Activated T-helper 2 cell treated with anti-CD3 and anti-CD28 coated beads, Interferon-gamma antibody, Interleukin-2, Interleukin-4, amounts not matched to agents 10 μg/mL and 5 μg/mL and 100 μg/mL, durations not matched to agents 14 hours and 24 hours and 36 hours (primary cell): Measurements from ENCODE around the gene TNIP1. TPM values are rescaled to one million over a fixed set of nuclear protein-coding genes. Genes with fewer than 3 reads are reported as not detected.

Experiments
- DNase-seq: peaks from one replicate; pipeline ENCODE4 v3.0.0; 2021; ENCODE audit warnings: low spot score
- H3K27ac Mint-ChIP-seq: one replicate; pipeline ENCODE4 v1.8.0; 2021; ENCODE audit warnings: mixed read lengths
- H3K27me3 Mint-ChIP-seq: one replicate; pipeline ENCODE4 v1.8.0; 2021; ENCODE audit warnings: low read depth, mixed read lengths
- H3K36me3 Mint-ChIP-seq: one replicate; pipeline ENCODE4 v1.8.0; 2021; ENCODE audit warnings: low read depth, mixed read lengths
- H3K4me1 Mint-ChIP-seq: one replicate; pipeline ENCODE4 v1.8.0; 2021; ENCODE audit warnings: low read depth, mixed read lengths
- H3K4me3 Mint-ChIP-seq: one replicate; pipeline ENCODE4 v1.8.0; 2021; ENCODE audit warnings: low read depth, mild to moderate bottlenecking, moderate library complexity, mixed read lengths
- H3K9me3 Mint-ChIP-seq: one replicate; pipeline ENCODE4 v1.8.0; 2021; ENCODE audit warnings: mixed read lengths
- intact Hi-C: fragments of 100-400 bp; cut with micrococcal nuclease; formaldehyde crosslinking; loops from one replicate; pipeline ENCODE4 v1.15.1; 2023
- total RNA-seq: library from RNA; stranded (reverse); gene quantifications from 2 replicates; pipeline ENCODE4 v1.2.3, GENCODE V29; 2022

The TNIP1 gene
- 473 and 477 TPM in 2 replicates for total RNA-seq

- H3K4me3 Mint-ChIP-seq, result peak within 1 kb of the TSS; percentile 99
- H3K27ac Mint-ChIP-seq, result peak within 1 kb of the TSS; percentile 87
- H3K4me1 Mint-ChIP-seq, result peaks cover 76% of the 10 kb centered on the region
- H3K36me3 Mint-ChIP-seq, result peaks cover 86% of the 10 kb centered on the region
- DNase-seq, result peak; percentile 93
- H3K27me3 Mint-ChIP-seq, result no peaks in the 10 kb centered on the region
- no peaks in the 10 kb centered on the region for H3K9me3 Mint-ChIP-seq
- intact Hi-C loops, result loop anchor here (1.0 to 10.0 kb wide), 4 partner anchors 74 to 694 kb away; partner anchors contain the start of genes G3BP1 and GM2A
These were observed at the start of gene TNIP1 for GRCh38 chr5:151080613-151081430. Gene TNIP1 (minus strand): TSS chr5:151081034. CDS start chr5:151065095, 15,939 bp downstream.

DNA sequence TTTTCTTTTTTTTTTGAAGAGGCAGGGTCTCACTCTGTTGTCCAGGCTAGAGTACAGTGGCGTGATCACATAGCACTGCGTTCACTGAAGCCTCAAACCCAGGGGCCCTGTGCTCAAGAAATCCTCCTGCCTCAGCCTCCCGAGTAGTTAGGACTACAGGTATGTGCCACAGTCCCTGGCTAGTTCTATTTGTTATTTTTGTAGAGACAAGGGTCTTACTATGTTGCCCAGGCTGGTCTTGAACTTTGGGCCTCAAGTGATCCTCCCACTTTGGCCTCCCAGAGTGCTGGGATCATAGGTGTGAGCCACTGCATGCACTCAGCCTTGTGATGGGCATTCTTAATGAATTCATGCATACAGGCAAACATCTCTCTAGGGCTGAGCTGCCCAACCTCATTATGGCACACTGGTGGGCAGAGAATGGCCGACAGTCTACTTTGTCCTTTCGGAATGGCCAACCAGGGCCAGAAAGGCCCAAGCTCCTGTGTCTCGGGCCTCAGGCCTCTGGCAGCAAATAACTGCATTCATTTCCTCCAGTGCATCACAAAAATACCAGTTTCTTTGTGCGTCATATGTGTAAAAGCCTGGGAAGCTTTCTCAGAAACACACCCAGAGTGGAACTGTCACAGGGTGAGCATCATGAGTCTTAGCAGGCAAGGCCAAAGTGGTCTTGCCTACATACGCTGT is 49.5 kb upstream of the TNIP1 start:
- Mint-ChIP-seq H3K27ac (no peak overlapping the region), H3K36me3 (peaks cover 95% of the 10 kb centered on the region), H3K9me3 (no peaks in the 10 kb centered on the region), H3K4me1 (peaks cover 47% of the 10 kb centered on the region), H3K4me3 (no peak overlapping the region), H3K27me3 (no peaks in the 10 kb centered on the region)
- intact Hi-C loops, result no loop called here
- DNase-seq, result no peak

- Mint-ChIP-seq H3K27me3 (no peaks in the 10 kb centered on the region), H3K36me3 (peaks cover 94% of the 10 kb centered on the region), H3K4me1 (peaks cover 53% of the 10 kb centered on the region), H3K4me3 (no peak overlapping the region), H3K9me3 (no peaks in the 10 kb centered on the region), H3K27ac (no peak overlapping the region)
- DNase-seq, result no peak
- intact Hi-C loops, result no loop called here
These were observed 48.0 kb upstream of the TNIP1 start for GRCh38 chr5:151128817-151129216.

- DNase-seq, result no peak
- H3K4me3 Mint-ChIP-seq, result no peak overlapping the region
- intact Hi-C loops, result no loop called here
- peaks cover 93% of the 10 kb centered on the region for H3K36me3 Mint-ChIP-seq
- no peaks in the 10 kb centered on the region for H3K9me3 Mint-ChIP-seq
- peaks cover 53% of the 10 kb centered on the region for H3K4me1 Mint-ChIP-seq
- H3K27me3 Mint-ChIP-seq, result no peaks in the 10 kb centered on the region
- H3K27ac Mint-ChIP-seq, result peak overlapping the region; percentile 11
These were observed 47.1 kb upstream of the TNIP1 start for GRCh38 chr5:151127926-151128325.

DNA sequence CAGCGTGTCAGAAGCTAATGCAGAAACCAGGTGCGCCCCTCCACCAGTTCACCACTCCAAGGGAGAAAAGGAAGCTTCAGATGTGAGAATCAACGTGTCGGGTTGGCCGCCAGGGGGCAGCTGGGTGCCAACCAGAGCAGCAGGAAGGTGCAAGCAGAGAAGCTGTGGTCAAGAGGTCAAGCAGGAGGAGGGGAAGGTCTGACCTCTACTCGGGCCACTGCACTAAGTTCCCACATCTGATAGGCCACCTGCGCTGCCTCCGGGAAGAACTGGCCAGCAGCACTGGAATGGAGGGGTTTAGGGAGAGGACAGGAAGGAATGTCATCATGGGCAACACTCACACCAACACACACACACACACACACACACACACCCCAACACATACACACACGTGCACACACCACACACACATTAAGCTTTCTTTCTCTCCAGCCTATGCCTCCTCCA is 45.4 kb upstream of the TNIP1 start:
- peaks cover 95% of the 10 kb centered on the region for H3K36me3 Mint-ChIP-seq
- peaks cover 41% of the 10 kb centered on the region for H3K4me1 Mint-ChIP-seq
- no peaks in the 10 kb centered on the region for H3K27me3 Mint-ChIP-seq
- peak overlapping the region; percentile 62 for H3K27ac Mint-ChIP-seq
- H3K4me3 Mint-ChIP-seq, result no peak overlapping the region
- intact Hi-C loops, result loop anchor here (1.0 kb wide), 1 partner anchor 39 kb away; no protein-coding TSS in a partner anchor
- H3K9me3 Mint-ChIP-seq, result no peaks in the 10 kb centered on the region
- peak; percentile 47 for DNase-seq

GRCh38 chr5:151125421-151125820 is 44.6 kb upstream of the TNIP1 start:
- intact Hi-C loops, result loop anchor here (2.0 kb wide), 2 partner anchors 17 to 25 kb away; no protein-coding TSS in a partner anchor
- Mint-ChIP-seq H3K27me3 (no peaks in the 10 kb centered on the region), H3K36me3 (peaks cover 94% of the 10 kb centered on the region), H3K4me1 (peaks cover 37% of the 10 kb centered on the region), H3K27ac (peak overlapping the region; percentile 66), H3K9me3 (no peaks in the 10 kb centered on the region), H3K4me3 (no peak overlapping the region)
- DNase-seq, result no peak

DNA sequence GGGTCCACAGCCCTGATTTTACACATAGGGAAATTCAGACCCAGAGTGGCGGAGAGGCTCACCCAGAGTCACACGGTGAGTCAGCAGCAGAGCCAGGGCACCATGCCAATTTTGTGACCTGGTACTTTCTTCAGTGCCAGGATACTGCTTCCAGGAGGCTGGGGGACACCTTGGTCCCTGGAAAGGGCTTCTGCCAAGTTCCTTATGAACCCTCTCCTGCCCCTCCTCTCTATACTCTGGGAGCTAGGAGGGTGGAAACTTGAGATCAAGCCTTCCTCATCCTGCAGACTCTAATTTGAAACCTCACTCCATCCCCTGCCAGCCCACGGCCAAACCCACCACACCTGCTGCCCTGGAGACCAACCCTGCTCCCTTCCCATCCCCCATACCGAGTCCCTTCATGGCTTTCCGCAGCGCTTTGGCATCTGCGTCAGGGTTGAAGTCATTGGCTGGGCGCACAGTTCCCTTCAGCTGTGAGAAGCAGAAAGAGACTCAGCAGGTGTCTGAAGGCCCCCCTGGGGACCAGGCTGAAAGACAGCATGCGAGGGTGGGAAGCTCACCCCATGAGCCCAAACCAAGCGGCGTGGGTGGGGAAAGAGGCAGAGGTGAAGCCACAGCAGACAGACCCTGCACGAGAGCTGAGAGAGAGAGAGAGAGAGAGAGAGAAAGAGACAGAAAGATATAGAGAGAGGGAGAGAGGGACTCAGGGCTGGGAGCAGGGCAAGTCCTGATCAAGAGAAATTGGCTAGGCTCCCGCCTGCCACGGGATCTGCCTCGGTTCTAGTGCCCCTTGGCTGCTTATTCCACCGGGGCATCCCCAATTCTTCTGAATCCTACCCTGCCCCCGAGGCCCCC is 43.3 kb upstream of the TNIP1 start:
- Mint-ChIP-seq H3K27me3 (no peaks in the 10 kb centered on the region), H3K36me3 (peaks cover 94% of the 10 kb centered on the region), H3K9me3 (no peaks in the 10 kb centered on the region), H3K4me3 (no peak overlapping the region), H3K4me1 (peaks cover 35% of the 10 kb centered on the region), H3K27ac (peak overlapping the region; percentile 78)
- DNase-seq, result no peak
- intact Hi-C loops, result loop anchor here (2.0 kb wide), 2 partner anchors 19 to 27 kb away; no protein-coding TSS in a partner anchor

GRCh38 chr5:151122828-151123227 is 42.0 kb upstream of the TNIP1 start:
- H3K27ac Mint-ChIP-seq, result no peak overlapping the region
- intact Hi-C loops, result no loop called here
- no peaks in the 10 kb centered on the region for H3K9me3 Mint-ChIP-seq
- H3K27me3 Mint-ChIP-seq, result no peaks in the 10 kb centered on the region
- peaks cover 25% of the 10 kb centered on the region for H3K4me1 Mint-ChIP-seq
- no peak for DNase-seq
- H3K4me3 Mint-ChIP-seq, result no peak overlapping the region
- peaks cover 93% of the 10 kb centered on the region for H3K36me3 Mint-ChIP-seq

GRCh38 chr5:151121665-151122064 is 40.8 kb upstream of the TNIP1 start:
- peaks cover 95% of the 10 kb centered on the region for H3K36me3 Mint-ChIP-seq
- no peak overlapping the region for H3K27ac Mint-ChIP-seq
- intact Hi-C loops, result no loop called here
- no peaks in the 10 kb centered on the region for H3K9me3 Mint-ChIP-seq
- H3K27me3 Mint-ChIP-seq, result no peaks in the 10 kb centered on the region
- peaks cover 17% of the 10 kb centered on the region for H3K4me1 Mint-ChIP-seq
- no peak overlapping the region for H3K4me3 Mint-ChIP-seq
- DNase-seq, result no peak

DNA sequence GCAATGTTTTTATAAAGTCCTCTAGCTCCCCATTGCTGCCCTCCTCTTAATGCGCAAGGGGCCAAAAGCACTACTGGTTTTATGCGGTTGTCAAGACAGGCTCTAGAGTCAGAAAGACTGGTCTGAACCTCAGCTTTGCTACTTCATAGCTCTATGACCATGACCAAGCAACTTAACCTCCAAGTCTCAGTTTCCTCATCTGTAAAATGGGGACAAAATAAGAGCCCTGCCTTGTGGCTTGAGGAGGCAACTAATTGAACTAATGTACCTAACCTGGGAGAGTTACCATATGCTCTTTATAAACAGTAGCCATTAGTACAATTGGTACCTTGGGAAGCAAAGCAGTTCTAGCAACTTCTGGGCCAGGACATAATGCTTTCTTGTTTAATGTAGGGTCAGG is 40.3 kb upstream of the TNIP1 start:
- no peak overlapping the region for H3K27ac Mint-ChIP-seq
- H3K27me3 Mint-ChIP-seq, result no peaks in the 10 kb centered on the region
- H3K4me3 Mint-ChIP-seq, result no peak overlapping the region
- H3K9me3 Mint-ChIP-seq, result no peaks in the 10 kb centered on the region
- H3K36me3 Mint-ChIP-seq, result peaks cover 93% of the 10 kb centered on the region
- no peak for DNase-seq
- intact Hi-C loops, result no loop called here
- peaks cover 12% of the 10 kb centered on the region for H3K4me1 Mint-ChIP-seq

GRCh38 chr5:151118913-151119575 is 38.2 kb upstream of the TNIP1 start:
- intact Hi-C loops, result no loop called here
- Mint-ChIP-seq H3K27ac (peak overlapping the region; percentile 21), H3K36me3 (peaks cover 79% of the 10 kb centered on the region), H3K4me3 (no peak overlapping the region), H3K27me3 (no peaks in the 10 kb centered on the region), H3K9me3 (no peaks in the 10 kb centered on the region), H3K4me1 (peaks cover 3% of the 10 kb centered on the region)
- DNase-seq, result no peak
